ENCODE measurements around the gene HDAC4.

GRCh38 chr2:239365071-239365781, 35.6 kb downstream of the HDAC4 start:
- no peak for TF ChIP-seq CTCF (IDR thresholded peaks at IDR 0.05)
- no peak for TF ChIP-seq ZFX (IDR thresholded peaks at IDR 0.05; ENCODE audit: borderline replicate concordance)

All from 22Rv1 (cell line).